HepG2 (cell line): Measurements from ENCODE around the gene VPREB3. TPM values are rescaled to one million over a fixed set of nuclear protein-coding genes. Genes with fewer than 3 reads are reported as not detected.
A peak's percentile ranks its signal among the peaks of the same experiment; 100 is the strongest.

Experiments used
- ATF6 ChIP-seq: sonication (generic); formaldehyde crosslinking; conservative IDR thresholded peaks from 2 replicates; pipeline ENCODE4 v1.4.0; 2020; ENCODE audit warnings: missing genetic modification reagents
- DNMT3B ChIP-seq: conservative IDR thresholded peaks from 2 replicates; pipeline ENCODE4 v1.6.1; 2016; ENCODE audit warnings: missing biosample characterization, control low read depth
- ELF3 ChIP-seq: IDR thresholded peaks from 2 replicates; pipeline ENCODE4 v1.6.1; 2016; ENCODE audit warnings: missing genetic modification reagents, missing compliant biosample characterization
- FOXA1 ChIP-seq, 2 experiments: fragments of 450-650 bp in 1 of 2; sonication (generic) in 1 of 2; formaldehyde crosslinking in 1 of 2; IDR thresholded peaks; 2 replicates each; pipeline versions ENCODE4 v1.4.0 to v1.6.1; 2016 to 2020; ENCODE audit warnings: missing genetic modification reagents in 1 of 2
- FOXA3 ChIP-seq: IDR thresholded peaks from 2 replicates; pipeline ENCODE4 v1.6.1; 2016; ENCODE audit warnings: missing genetic modification reagents, missing compliant biosample characterization
- GTF3A ChIP-seq: sonication (generic); formaldehyde crosslinking; conservative IDR thresholded peaks from 2 replicates; pipeline ENCODE4 v1.4.0; 2020; ENCODE audit warnings: mild to moderate bottlenecking, missing genetic modification reagents
- HNRNPH1 ChIP-seq: fragments of 200-400 bp; formaldehyde crosslinking; optimal IDR thresholded peaks from 2 replicates; pipeline ENCODE3; 2017; ENCODE audit warnings: mild to moderate bottlenecking, low read depth, low read length
- KLF11 ChIP-seq: IDR thresholded peaks from 2 replicates; pipeline ENCODE4 v1.6.1; 2016; ENCODE audit warnings: missing compliant biosample characterization
- LCORL ChIP-seq, 2 experiments: fragments of 450-650 bp in 1 of 2; sonication (generic) in 1 of 2; formaldehyde crosslinking in 1 of 2; IDR thresholded peaks; 2 replicates each; pipeline versions ENCODE4 v1.5.0 to v1.6.1; 2017 to 2020; ENCODE audit warnings: antibody characterized with exemption in 1 of 2, missing genetic modification reagents in 1 of 2
- MAX ChIP-seq: IDR thresholded peaks from 2 replicates; pipeline ENCODE4 v1.6.1; 2012; ENCODE audit warnings: inconsistent platforms
- MAZ ChIP-seq, 2 experiments: sonication (generic) in 1 of 2; formaldehyde crosslinking in 1 of 2; IDR thresholded peaks; 2 replicates each; pipeline versions ENCODE4 v1.5.0 to v1.6.1; 2012 to 2020; ENCODE audit warnings: low read depth in 2 of 2, mild to moderate bottlenecking in 2 of 2, borderline replicate concordance in 1 of 2, improper control_type of control experiment in 1 of 2, low read length in 1 of 2, missing genetic modification reagents in 1 of 2, moderate library complexity in 1 of 2
- MXD1 ChIP-seq: sonication (generic); formaldehyde crosslinking; IDR thresholded peaks from 2 replicates; pipeline ENCODE4 v1.4.0; 2020; ENCODE audit warnings: mild to moderate bottlenecking, missing genetic modification reagents
- POGZ ChIP-seq: sonication (generic); formaldehyde crosslinking; IDR thresholded peaks from 2 replicates; pipeline ENCODE4 v1.4.0; 2020; ENCODE audit warnings: mild to moderate bottlenecking, missing genetic modification reagents
- SP2 ChIP-seq: sonication (generic); formaldehyde crosslinking; IDR thresholded peaks from 2 replicates; pipeline ENCODE4 v1.5.1; 2020; ENCODE audit warnings: mild to moderate bottlenecking, missing genetic modification reagents
- TBX2 ChIP-seq: sonication (generic); formaldehyde crosslinking; IDR thresholded peaks from 2 replicates; pipeline ENCODE4 v1.5.0; 2020; ENCODE audit warnings: missing genetic modification reagents, mild to moderate bottlenecking, borderline replicate concordance
- ZMYM3 ChIP-seq: sonication (generic); formaldehyde crosslinking; IDR thresholded peaks from 2 replicates; pipeline ENCODE4 v1.5.1; 2020; ENCODE audit warnings: mild to moderate bottlenecking, missing genetic modification reagents
- ZNF546 ChIP-seq: sonication (generic); formaldehyde crosslinking; conservative IDR thresholded peaks from 2 replicates; pipeline ENCODE4 v1.8.1; 2023; ENCODE audit warnings: mild to moderate bottlenecking, missing genetic modification reagents
- ZNF557 ChIP-seq: sonication (generic); formaldehyde crosslinking; IDR thresholded peaks from 2 replicates; pipeline ENCODE4 v1.4.0; 2020; ENCODE audit warnings: missing genetic modification reagents
- ZNF609 ChIP-seq: sonication (generic); formaldehyde crosslinking; IDR thresholded peaks from 2 replicates; pipeline ENCODE4 v1.4.0; 2020; ENCODE audit warnings: mild to moderate bottlenecking, missing genetic modification reagents, borderline replicate concordance
- ZNF674 ChIP-seq: sonication (generic); formaldehyde crosslinking; IDR thresholded peaks from 2 replicates; pipeline ENCODE4 v1.5.0; 2020; ENCODE audit warnings: low read depth, mild to moderate bottlenecking, missing genetic modification reagents
- ZSCAN22 ChIP-seq: sonication (generic); formaldehyde crosslinking; IDR thresholded peaks from 2 replicates; pipeline ENCODE4 v1.4.0; 2020; ENCODE audit warnings: mild to moderate bottlenecking, missing genetic modification reagents
- polyA plus RNA-seq, 8 experiments: library from polyadenylated mRNA; depleted of rRNA in 3 of 8; stranded (reverse) in 7 of 8; unstranded in 1 of 8; fragments of >200 nt; fragmentation: Illumina TruSeq in 4 of 8; extraction: Trizol in 4 of 8; gene quantifications; 2 replicates each; pipeline versions ENCODE4 v1.2.1 to v1.2.3, GENCODE V29; 2011 to 2016; ENCODE audit warnings: low read depth in 4 of 8, missing spikeins in 1 of 8, mixed read lengths in 1 of 8; ENCODE audit not compliant: insufficient read depth in 1 of 8
- total RNA-seq, 5 experiments: library from RNA; depleted of rRNA; stranded (reverse); fragments of >200 nt; fragmentation: Illumina TruSeq; extraction: Trizol; gene quantifications; 2 replicates each; pipeline ENCODE4 v1.2.3, GENCODE V29; 2016; ENCODE audit warnings: low read depth in 1 of 5

VPREB3 gene
- total and polyA plus RNA-seq, 2 of the 13 experiments (the other 11 are each of a cell fraction or from before 2014, with no cell fraction given), result 0.22 TPM; not detected in 1

GRCh38 chr22:23767673-23768548 is 13.7 kb upstream of the VPREB3 start, which contains the start of gene CHCHD10 (continued):
- TF ChIP-seq MXD1 (CRISPR knock-in tag) (no peak; the same call in 1 of the 2 replicates), KLF11 (0 out of 2 replicates have a peak, but pooled peaks have one; percentile 0), ZSCAN22 (CRISPR knock-in tag) (peak; percentile 68; the same call in 1 of the 2 replicates), POGZ (CRISPR knock-in tag) (no peak), MAX (peak; percentile 86), GTF3A (CRISPR knock-in tag) (no peak), ZMYM3 (CRISPR knock-in tag) (peak; percentile 54; the same call in 1 of the 2 replicates), ZNF546 (CRISPR knock-in tag) (no peak; the same call in none of the 2 replicates), LCORL (IDR thresholded peaks at IDR 0.05) (no peak), LCORL (CRISPR knock-in tag; IDR thresholded peaks at IDR 0.05) (peak; percentile 97), ELF3 (no peak; the same call in 1 of the 2 replicates), FOXA3 (CRISPR knock-in tag) (no peak), MAZ (IDR thresholded peaks at IDR 0.05; ENCODE audit: borderline replicate concordance, low read depth, low read length) (peak; percentile 61; the same call in 1 of the 2 replicates), MAZ (CRISPR knock-in tag; IDR thresholded peaks at IDR 0.05; ENCODE audit: low read depth) (peak; percentile 78; the same call in 1 of the 2 replicates), ZNF609 (peak; percentile 53), SP2 (CRISPR knock-in tag) (peak; percentile 2; the same call in 1 of the 2 replicates), DNMT3B (0 out of 2 replicates have a peak, but pooled peaks have one; percentile 63), FOXA1 (IDR thresholded peaks at IDR 0.05) (no peak), FOXA1 (CRISPR knock-in tag; IDR thresholded peaks at IDR 0.05) (peak; percentile 10; the same call in 1 of the 2 replicates), HNRNPH1 (no peak), ZNF674 (CRISPR knock-in tag) (0 out of 2 replicates have a peak, but pooled peaks have one; percentile 33), ATF6 (CRISPR knock-in tag) (no peak), TBX2 (CRISPR knock-in tag) (peak; percentile 68), ZNF557 (CRISPR knock-in tag) (no peak)
